Prostate gland (tissue), 2 donors: ENCODE data around the gene PLA2G4F.

Experiments
- CTCF ChIP-seq, 4 experiments: fragments of 200-600 bp in 2 of 4; fragments of 450-650 bp in 2 of 4; sonication (generic) in 2 of 4; IDR thresholded peaks; 1 replicate in 3 of 4; 2 replicates in 1 of 4; pipeline ENCODE4 v1.5.1; 2016 to 2019; ENCODE audit warnings: antibody characterized with exemption in 4 of 4, mild to moderate bottlenecking in 2 of 4, moderate library complexity in 2 of 4
- POLR2A ChIP-seq: fragments of 450-650 bp; IDR thresholded peaks from one replicate; pipeline ENCODE4 v1.6.1; 2016; ENCODE audit warnings: antibody characterized with exemption, mild to moderate bottlenecking

GRCh38 chr15:42147431-42147735, 9.1 kb downstream of the PLA2G4F start:
- TF ChIP-seq POLR2A = no peak
- no peak for TF ChIP-seq CTCF (IDR thresholded peaks at IDR 0.05)
